H1 (cell line): ENCODE measurements around the gene DPP10. TPM values are rescaled to one million over a fixed set of nuclear protein-coding genes. Genes with fewer than 3 reads are reported as not detected.

Experiments used
- CTCF ChIA-PET: fragments of 300-600 bp; sonication (Branson Sonifier 250); formaldehyde crosslinking; loops from one replicate; lab custom pipeline; 2021; ENCODE audit not compliant: partially characterized antibody; lab: Charles Lee
- POLR2A ChIA-PET: fragments of 300-600 bp; sonication (Branson Sonifier 250); formaldehyde crosslinking; loops from one replicate; lab custom pipeline; 2021; ENCODE audit warnings: inconsistent platforms; ENCODE audit not compliant: partially characterized antibody; lab: Charles Lee
- DNase-seq, 2 experiments: peaks; one replicate each; pipeline versions ENCODE4 v3.0.0 to v3.0.0-alpha.2; 2010 to 2022; ENCODE audit warnings: low spot score in 2 of 2, low read depth in 1 of 2, mixed read lengths in 1 of 2
- FAIRE-seq: peaks from 2 replicates; lab custom pipeline; 2011; peaks lifted over from hg19 to GRCh38; lab: Jason Lieb, UNC
- H2AFZ ChIP-seq: 2 replicates; pipeline ENCODE4 v1.8.1; 2012; ENCODE audit warnings: low read length, inconsistent platforms
- H2AK5ac ChIP-seq: 2 replicates; pipeline ENCODE4 v1.6.1; 2013; ENCODE audit warnings: low read depth, low read length
- H2BK120ac ChIP-seq: replicated peaks from 2 replicates; pipeline ENCODE3; 2013; ENCODE audit warnings: low read depth, low read length, inconsistent platforms
- H2BK12ac ChIP-seq: 2 replicates; pipeline ENCODE4 v1.6.1; 2013; ENCODE audit warnings: low read depth, low read length
- H2BK15ac ChIP-seq: 2 replicates; pipeline ENCODE4 v1.6.1; 2013; ENCODE audit warnings: low read length
- H2BK20ac ChIP-seq: 2 replicates; pipeline ENCODE4 v1.6.1; 2013; ENCODE audit warnings: low read length
- H2BK5ac ChIP-seq: 2 replicates; pipeline ENCODE4 v1.6.1; 2013; ENCODE audit warnings: low read depth, low read length
- H3K14ac ChIP-seq: 2 replicates; pipeline ENCODE4 v1.6.1; 2013; ENCODE audit warnings: inconsistent platforms; ENCODE audit not compliant: insufficient read length
- H3K18ac ChIP-seq: 2 replicates; pipeline ENCODE4 v1.6.1; 2013; ENCODE audit warnings: low read length; ENCODE audit errors: extremely low read depth
- H3K23ac ChIP-seq: 2 replicates; pipeline ENCODE4 v1.6.1; 2013; ENCODE audit warnings: inconsistent platforms; ENCODE audit not compliant: insufficient read length
- H3K23me2 ChIP-seq: 2 replicates; pipeline ENCODE4 v1.6.1; 2013; ENCODE audit warnings: low read depth, low read length
- H3K27ac ChIP-seq: 2 replicates; pipeline ENCODE4 v1.6.1; 2011; ENCODE audit warnings: low read depth, low read length, inconsistent platforms
- H3K27me3 ChIP-seq, 4 experiments: replicated peaks in 1 of 4; 1 replicate in 1 of 4; 2 replicates in 3 of 4; pipeline versions ENCODE4 v1.6.1 to v1.8.1; 2011 to 2013; ENCODE audit warnings: low read length in 3 of 4, mild to moderate bottlenecking in 3 of 4, inconsistent platforms in 2 of 4, mixed read lengths in 2 of 4, moderate library complexity in 1 of 4; ENCODE audit not compliant: control insufficient read depth in 3 of 4, insufficient read depth in 3 of 4; ENCODE audit errors: extremely low read depth in 1 of 4
- H3K36me3 ChIP-seq, 4 experiments: 2 replicates each; pipeline versions ENCODE4 v1.6.1 to v1.8.1; 2011 to 2013; ENCODE audit warnings: mild to moderate bottlenecking in 4 of 4, low read length in 3 of 4, moderate library complexity in 2 of 4, control low read depth in 1 of 4, inconsistent platforms in 1 of 4; ENCODE audit not compliant: insufficient read depth in 4 of 4, control insufficient read depth in 2 of 4
- H3K4ac ChIP-seq: replicated peaks from 2 replicates; pipeline ENCODE3; 2013; ENCODE audit warnings: low read length, low read depth, mixed read lengths, inconsistent platforms; ENCODE audit not compliant: insufficient read length
- H3K4me1 ChIP-seq, 4 experiments: replicated peaks in 1 of 4; 1 replicate in 1 of 4; 2 replicates in 3 of 4; pipeline versions ENCODE4 v1.6.1 to v1.8.1; 2011 to 2013; ENCODE audit warnings: low read length in 3 of 4, inconsistent platforms in 2 of 4, mixed read lengths in 1 of 4; ENCODE audit not compliant: insufficient read depth in 4 of 4, control insufficient read depth in 3 of 4
- H3K4me2 ChIP-seq, 2 experiments: 2 replicates each; pipeline versions ENCODE4 v1.6.1 to v1.8.1; 2011 to 2013; ENCODE audit warnings: low read depth in 2 of 2, low read length in 2 of 2, control low read depth in 1 of 2, inconsistent platforms in 1 of 2, mild to moderate bottlenecking in 1 of 2; ENCODE audit not compliant: insufficient read depth in 1 of 2
- H3K4me3 ChIP-seq, 4 experiments: fragments of 200-600, 300-600 bp in 1 of 4; sonication (generic), shearing (Covaris generic), sonication (Bioruptor Twin) in 1 of 4; 2 replicates each; pipeline versions ENCODE4 v1.5.1 to v1.8.1; 2011 to 2016; ENCODE audit warnings: low read length in 4 of 4, low read depth in 3 of 4, control low read depth in 2 of 4, inconsistent platforms in 2 of 4, mild to moderate bottlenecking in 2 of 4, mixed read lengths in 1 of 4, moderate library complexity in 1 of 4; ENCODE audit not compliant: insufficient read depth in 2 of 4; ENCODE audit errors: extremely low read depth in 1 of 4
- H3K56ac ChIP-seq: replicated peaks from 2 replicates; pipeline ENCODE3; 2013; ENCODE audit warnings: low read depth, mild to moderate bottlenecking, mixed read lengths, low read length, inconsistent platforms; ENCODE audit not compliant: insufficient read length
- H3K79me1 ChIP-seq: 2 replicates; pipeline ENCODE4 v1.6.1; 2013; ENCODE audit warnings: low read depth, low read length, control low read depth
- H3K79me2 ChIP-seq, 2 experiments: 2 replicates each; pipeline versions ENCODE4 v1.6.1 to v1.8.1; 2012 to 2013; ENCODE audit warnings: low read length in 2 of 2, mild to moderate bottlenecking in 2 of 2, inconsistent platforms in 1 of 2; ENCODE audit not compliant: insufficient read depth in 2 of 2, control insufficient read depth in 1 of 2
- H3K9ac ChIP-seq, 4 experiments: replicated peaks in 1 of 4; 1 replicate in 1 of 4; 2 replicates in 3 of 4; pipeline versions ENCODE4 v1.6.1 to v1.8.1; 2011 to 2013; ENCODE audit warnings: low read depth in 3 of 4, low read length in 3 of 4, control low read depth in 2 of 4, mild to moderate bottlenecking in 2 of 4, moderate library complexity in 2 of 4, inconsistent platforms in 1 of 4; ENCODE audit errors: extremely low read depth in 1 of 4
- H3K9me3 ChIP-seq, 2 experiments: 2 replicates each; pipeline versions ENCODE4 v1.6.1 to v1.8.1; 2012 to 2013; ENCODE audit warnings: mild to moderate bottlenecking in 2 of 2, moderate library complexity in 2 of 2, control low read depth in 1 of 2, inconsistent platforms in 1 of 2, low read depth in 1 of 2, low read length in 1 of 2, mixed read lengths in 1 of 2; ENCODE audit not compliant: insufficient read depth in 2 of 2
- H4K20me1 ChIP-seq, 2 experiments: replicated peaks in 1 of 2; 2 replicates each; pipeline versions ENCODE3 to v1.8.1; 2011 to 2013; ENCODE audit warnings: inconsistent platforms in 2 of 2, low read length in 2 of 2, mild to moderate bottlenecking in 1 of 2; ENCODE audit not compliant: insufficient read depth in 2 of 2, control insufficient read depth in 1 of 2
- H4K5ac ChIP-seq: 2 replicates; pipeline ENCODE4 v1.6.1; 2013; ENCODE audit warnings: low read length, low read depth, mixed read lengths, inconsistent platforms; ENCODE audit not compliant: insufficient read length
- H4K8ac ChIP-seq: 2 replicates; pipeline ENCODE4 v1.8.0; 2013; ENCODE audit warnings: mild to moderate bottlenecking, moderate library complexity, low read length, inconsistent platforms; ENCODE audit not compliant: insufficient read depth; ENCODE audit errors: extremely low read depth
- H4K91ac ChIP-seq: replicated peaks from 2 replicates; pipeline ENCODE3; 2013; ENCODE audit warnings: low read length, mixed read lengths, inconsistent platforms; ENCODE audit not compliant: insufficient read length
- ASH2L ChIP-seq: fragments of 200-600, 300-600 bp; sonication (generic); IDR thresholded peaks from one replicate; pipeline ENCODE4 v1.7.1; 2017; ENCODE audit warnings: low read length
- BRCA1 ChIP-seq: IDR thresholded peaks from 2 replicates; pipeline ENCODE4 v1.6.1; 2012; ENCODE audit warnings: low read depth, low read length, improper control_type of control experiment
- CEBPB ChIP-seq: IDR thresholded peaks from 2 replicates; pipeline ENCODE4 v1.6.1; 2012; ENCODE audit warnings: low read depth, low read length
- KDM4A ChIP-seq: IDR thresholded peaks from one replicate; pipeline ENCODE4 v1.7.1; 2012; ENCODE audit warnings: low read depth, mild to moderate bottlenecking, moderate library complexity, low read length, inconsistent platforms; ENCODE audit not compliant: severe bottlenecking
- RBBP5 ChIP-seq: IDR thresholded peaks from 2 replicates; pipeline ENCODE4 v1.7.1; 2012; ENCODE audit warnings: low read depth, mild to moderate bottlenecking, inconsistent platforms, low read length, moderate library complexity, borderline replicate concordance
- TBP ChIP-seq: IDR thresholded peaks from 2 replicates; pipeline ENCODE4 v1.6.1; 2011; ENCODE audit warnings: low read depth, low read length, improper control_type of control experiment
- WGBS, 2 experiments: shearing (Covaris generic) in 1 of 2; methylation state at CpG; one replicate each; pipeline versions ENCODE4 v1.1.6 to v1.1.7; 2013 to 2015; ENCODE audit warnings: low lambda C conversion rate in 2 of 2, mixed read lengths in 2 of 2, inconsistent platforms in 1 of 2, low coverage in 1 of 2, missing lambda C conversion rate in 1 of 2; ENCODE audit not compliant: insufficient replicate concordance in 2 of 2, insufficient coverage in 1 of 2, insufficient read length in 1 of 2; ENCODE audit errors: extremely low coverage in 1 of 2, missing lambda C conversion rate in 1 of 2; 5-methylcytosine and 5-hydroxymethylcytosine counted together
- polyA plus RNA-seq, 7 experiments: library from polyadenylated mRNA; depleted of rRNA in 3 of 7; stranded (reverse) in 5 of 7; unstranded in 2 of 7; fragments of >200 nt in 5 of 7; fragments of 200-250 nt in 2 of 7; gene quantifications; 1 replicate in 5 of 7; 2 replicates in 1 of 7; 4 replicates in 1 of 7; pipeline versions ENCODE4 v1.2.1 to v1.2.3, GENCODE V29; 2011 to 2013; ENCODE audit warnings: missing spikeins in 2 of 7, mixed read lengths in 2 of 7
- total RNA-seq: library from RNA; stranded (reverse); fragmentation: NEBNext Ultra II Directional; extraction: Animal tissue kit (Norgen Biotek cat#: 25700); gene quantifications from 2 replicates; pipeline ENCODE4 v1.2.1, GENCODE V29; 2021

Gene DPP10
- total and polyA plus RNA-seq, 2 of the 8 experiments (the other 6 are each of a cell fraction or from before 2014, with no cell fraction given) = 3.3 to 7.2 TPM

DNA sequence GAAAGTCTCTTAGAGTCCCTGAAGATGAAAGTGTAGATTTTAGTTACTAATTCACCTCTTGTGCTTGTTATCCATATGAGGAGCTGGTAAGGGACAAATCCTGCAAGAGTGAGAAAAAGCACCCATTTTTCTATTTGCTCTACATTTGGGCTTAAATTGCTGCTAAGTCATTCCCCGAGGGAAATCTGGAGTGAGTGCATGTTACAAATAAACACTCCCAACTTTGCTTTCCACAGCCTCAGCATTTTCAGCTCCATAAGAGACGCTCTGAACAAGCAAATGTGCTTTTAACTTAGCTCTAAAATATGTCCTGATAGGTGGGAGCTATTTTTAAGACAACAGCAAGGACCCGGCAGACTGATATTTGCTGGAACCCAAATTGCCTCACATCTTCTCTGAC, 126.7 kb downstream of the DPP10 start:
- ChIA-PET CTCF (no interaction called here), POLR2A (no interaction called here)
- no peak overlapping the region for H4K8ac ChIP-seq
- H3K18ac ChIP-seq = no peak overlapping the region
- no peak overlapping the region for H4K91ac ChIP-seq
- no peaks in the 10 kb centered on the region for H3K36me3 ChIP-seq
- H3K9ac ChIP-seq = no peak overlapping the region
- no peaks in the 10 kb centered on the region for H3K23me2 ChIP-seq
- no peaks in the 10 kb centered on the region for H4K20me1 ChIP-seq
- no peaks in the 10 kb centered on the region for H3K9me3 ChIP-seq
- no peak overlapping the region for H2AK5ac ChIP-seq
- H2BK15ac ChIP-seq = no peak overlapping the region
- no peak overlapping the region for H2BK20ac ChIP-seq
- no peak overlapping the region for H4K5ac ChIP-seq
- 88% methylated on average over 3 of the region's 3 CpGs; no CpG with 5 or more reads in 1 of the 2 experiments for WGBS, 2 experiments
- H3K14ac ChIP-seq = no peak overlapping the region
- TF ChIP-seq RBBP5 (no peak), CEBPB (no peak), KDM4A (no peak), TBP (no peak), ASH2L (no peak), BRCA1 (no peak)
- no peak overlapping the region for H2BK12ac ChIP-seq
- no peaks in the 10 kb centered on the region for H3K27me3 ChIP-seq
- no peak overlapping the region for H3K56ac ChIP-seq
- no peak overlapping the region for H3K4me2 ChIP-seq
- no peaks in the 10 kb centered on the region for H3K79me2 ChIP-seq
- H3K4ac ChIP-seq = no peak overlapping the region
- H3K4me1 ChIP-seq = no peaks in the 10 kb centered on the region
- no peaks in the 10 kb centered on the region for H3K79me1 ChIP-seq
- H2BK5ac ChIP-seq = no peak overlapping the region
- H2BK120ac ChIP-seq = no peak overlapping the region
- H3K4me3 ChIP-seq = no peak overlapping the region
- no peak overlapping the region for H3K27ac ChIP-seq
- H3K23ac ChIP-seq = no peak overlapping the region
- DNase-seq (no peak), FAIRE-seq (no peak)
- H2AFZ ChIP-seq = no peak overlapping the region
